B cell (primary cell): ENCODE measurements around the gene TRIO. TPM values are rescaled to one million over a fixed set of nuclear protein-coding genes. Genes with fewer than 3 reads are reported as not detected.

Source experiments
- ATAC-seq: fragments of 200-7000 bp; cut with Tn5 transposase; one replicate; pipeline ENCODE4 v1.10.0; 2021; ENCODE audit warnings: low read depth, mild to moderate bottlenecking, moderate number of reproducible peaks, moderate library complexity
- CTCF ChIA-PET: fragments of 350-600 bp; sonication (Branson Sonifier 250); formaldehyde crosslinking; loops from one replicate; lab custom pipeline; 2021; ENCODE audit warnings: antibody characterized with exemption, inconsistent platforms; lab: Charles Lee
- POLR2A ChIA-PET: fragments of 350-600 bp; sonication (Branson Sonifier 250); formaldehyde crosslinking; loops from one replicate; lab custom pipeline; 2021; ENCODE audit warnings: antibody characterized with exemption; lab: Charles Lee
- DNase-seq: peaks from one replicate; pipeline ENCODE4 v3.0.0; 2013
- H2AFZ ChIP-seq: 2 replicates; pipeline ENCODE4 v1.6.1; 2012; ENCODE audit warnings: mild to moderate bottlenecking, low read depth, low read length; ENCODE audit not compliant: insufficient read depth, poor library complexity, severe bottlenecking
- H3K27ac ChIP-seq, 2 donors: 1 replicate in 1 of 2; 2 replicates in 1 of 2; pipeline ENCODE4 v1.5.1; 2012 to 2013; ENCODE audit warnings: low read length in 2 of 2, mild to moderate bottlenecking in 2 of 2, moderate library complexity in 1 of 2
- H3K27me3 ChIP-seq, 4 experiments: fragments of 200-600 bp in 1 of 4; sonication (generic) in 1 of 4; replicated peaks in 1 of 4; 1 replicate in 2 of 4; 2 replicates in 2 of 4; pipeline versions ENCODE4 v1.6.1 to v1.7.0; 2013 to 2016; ENCODE audit warnings: low read length in 3 of 4, mild to moderate bottlenecking in 2 of 4, mixed read lengths in 1 of 4, moderate library complexity in 1 of 4; ENCODE audit not compliant: insufficient read depth in 4 of 4, control insufficient read depth in 3 of 4; ENCODE audit errors: control extremely low read depth in 1 of 4
- H3K36me3 ChIP-seq, 2 experiments: replicated peaks in 1 of 2; 1 replicate in 1 of 2; 2 replicates in 1 of 2; pipeline versions ENCODE4 v1.6.1 to v1.7.1; 2013; ENCODE audit warnings: low read length in 1 of 2; ENCODE audit not compliant: insufficient read depth in 2 of 2, control insufficient read depth in 1 of 2; ENCODE audit errors: control extremely low read depth in 1 of 2, extremely low read depth in 1 of 2
- H3K4me1 ChIP-seq, 2 donors: fragments of 200-600 bp in 1 of 2; sonication (generic) in 1 of 2; 1 replicate in 1 of 2; 2 replicates in 1 of 2; pipeline versions ENCODE4 v1.5.1 to v1.6.1; 2013 to 2017; ENCODE audit warnings: low read length in 2 of 2; ENCODE audit not compliant: control insufficient read depth in 2 of 2, insufficient read depth in 2 of 2
- H3K4me2 ChIP-seq: replicated peaks from 2 replicates; pipeline ENCODE3; 2012; ENCODE audit warnings: mild to moderate bottlenecking, low read depth, low read length; ENCODE audit not compliant: poor library complexity, severe bottlenecking
- H3K4me3 ChIP-seq, 5 experiments: fragments of 200-600 bp in 1 of 5; sonication (generic) in 1 of 5; 1 replicate in 3 of 5; 2 replicates in 2 of 5; pipeline versions ENCODE4 v1.5.1 to v1.7.0; 2011 to 2016; ENCODE audit warnings: low read length in 4 of 5, mild to moderate bottlenecking in 4 of 5, low read depth in 2 of 5, control low read depth in 1 of 5, moderate library complexity in 1 of 5; ENCODE audit not compliant: insufficient read depth in 1 of 5; ENCODE audit errors: control extremely low read depth in 1 of 5, extremely low read depth in 1 of 5
- H3K79me2 ChIP-seq: fragments of 200-600 bp; sonication (generic); one replicate; pipeline ENCODE4 v1.6.0; 2016; ENCODE audit warnings: low read length; ENCODE audit not compliant: control insufficient read depth, insufficient read depth
- H3K9ac ChIP-seq: fragments of 200-600 bp; sonication (generic); 2 replicates; pipeline ENCODE4 v1.6.1; 2017; ENCODE audit warnings: mild to moderate bottlenecking, low read length, moderate library complexity
- H3K9me3 ChIP-seq, 3 donors: one replicate each; pipeline versions ENCODE4 v1.6.1 to v1.7.1; 2013; ENCODE audit warnings: low read length in 2 of 3; ENCODE audit not compliant: control insufficient read depth in 2 of 3, insufficient read depth in 1 of 3; ENCODE audit errors: control extremely low read depth in 1 of 3
- H4K20me1 ChIP-seq: 2 replicates; pipeline ENCODE4 v1.6.0; 2012; ENCODE audit warnings: mild to moderate bottlenecking, low read length; ENCODE audit not compliant: insufficient read depth, control insufficient read depth, poor library complexity, severe bottlenecking
- H3K27ac Mint-ChIP-seq: one replicate; pipeline ENCODE4 v1.8.0; 2021; ENCODE audit warnings: mixed read lengths
- H3K27me3 Mint-ChIP-seq: one replicate; pipeline ENCODE4 v1.8.0; 2021; ENCODE audit warnings: mixed read lengths
- H3K4me1 Mint-ChIP-seq: one replicate; pipeline ENCODE4 v1.8.0; 2021; ENCODE audit warnings: mixed read lengths
- H3K4me3 Mint-ChIP-seq: one replicate; pipeline ENCODE4 v1.8.0; 2021; ENCODE audit warnings: mixed read lengths
- H3K9me3 Mint-ChIP-seq: one replicate; pipeline ENCODE4 v1.8.0; 2022; ENCODE audit warnings: mixed read lengths; ENCODE audit not compliant: insufficient read depth
- EZH2 ChIP-seq: IDR thresholded peaks from 2 replicates; pipeline ENCODE4 v1.6.1; 2012; ENCODE audit warnings: borderline replicate concordance, low read depth, mild to moderate bottlenecking, moderate library complexity, low read length; ENCODE audit not compliant: insufficient read depth, poor library complexity, severe bottlenecking
- WGBS: methylation state at CpG from one replicate; pipeline ENCODE4 v1.1.5; 2013; ENCODE audit warnings: missing lambda C conversion rate; ENCODE audit not compliant: insufficient coverage; 5-methylcytosine and 5-hydroxymethylcytosine counted together
- intact Hi-C: fragments of 100-400 bp; cut with micrococcal nuclease; formaldehyde crosslinking; loops from one replicate; pipeline ENCODE4 v1.10.0; 2022
- polyA plus RNA-seq: library from polyadenylated mRNA; depleted of rRNA; stranded (reverse); fragments of >200 nt; gene quantifications from 2 replicates; pipeline ENCODE4 v1.2.3, GENCODE V29; 2012
- total RNA-seq, 2 donors: library from RNA; stranded (reverse); fragments of 120-200 nt in 1 of 2; gene quantifications; 1 replicate in 1 of 2; 2 replicates in 1 of 2; pipeline versions ENCODE4 v1.2.3 to v1.2.4, GENCODE V29; 2013 to 2022
- TF ChIP-seq, protein P1 (sequence below): fragments of 200-600 bp; IDR thresholded peaks from one replicate; pipeline ENCODE4 v1.8.0; 2022; ENCODE audit warnings: antibody characterized with exemption, mild to moderate bottlenecking

The TRIO gene
- total and polyA plus RNA-seq, 2 donors (not counting 1 experiment from before 2014, with no cell fraction given): 90.5 to 479 TPM

- ChIA-PET CTCF (interaction anchor here (1.2 kb wide), 1 partner anchor 203 kb away, joined by 6 read pairs; no protein-coding TSS in a partner anchor), POLR2A (no interaction called here)
- Mint-ChIP-seq H3K4me3 (no peak overlapping the region), H3K27ac (no peak overlapping the region), H3K27me3 (no peaks in the 10 kb centered on the region), H3K4me1 (peaks cover 9% of the 10 kb centered on the region), H3K9me3 (no peaks in the 10 kb centered on the region)
- Histone ChIP-seq H3K79me2 (no peaks in the 10 kb centered on the region), H3K27ac (no peak overlapping the region), H3K4me1 (no peaks in the 10 kb centered on the region), H3K4me2 (no peak overlapping the region), H3K36me3 (peaks cover 16 to 21% of the 10 kb centered on the region in 2 experiments), H3K4me3 (no peak overlapping the region), H3K9ac (no peak overlapping the region), H2AFZ (no peak overlapping the region), H4K20me1 (peaks cover 11% of the 10 kb centered on the region), H3K9me3 (no peaks in the 10 kb centered on the region), H3K27me3 (no peaks in the 10 kb centered on the region)
- 94% methylated on average over 14 of the region's 15 CpGs for WGBS
- intact Hi-C loops: no loop called here
- DNase-seq (no peak), ATAC-seq (no peak)
- no peak for TF ChIP-seq EZH2
- TF ChIP-seq, protein P1, sequence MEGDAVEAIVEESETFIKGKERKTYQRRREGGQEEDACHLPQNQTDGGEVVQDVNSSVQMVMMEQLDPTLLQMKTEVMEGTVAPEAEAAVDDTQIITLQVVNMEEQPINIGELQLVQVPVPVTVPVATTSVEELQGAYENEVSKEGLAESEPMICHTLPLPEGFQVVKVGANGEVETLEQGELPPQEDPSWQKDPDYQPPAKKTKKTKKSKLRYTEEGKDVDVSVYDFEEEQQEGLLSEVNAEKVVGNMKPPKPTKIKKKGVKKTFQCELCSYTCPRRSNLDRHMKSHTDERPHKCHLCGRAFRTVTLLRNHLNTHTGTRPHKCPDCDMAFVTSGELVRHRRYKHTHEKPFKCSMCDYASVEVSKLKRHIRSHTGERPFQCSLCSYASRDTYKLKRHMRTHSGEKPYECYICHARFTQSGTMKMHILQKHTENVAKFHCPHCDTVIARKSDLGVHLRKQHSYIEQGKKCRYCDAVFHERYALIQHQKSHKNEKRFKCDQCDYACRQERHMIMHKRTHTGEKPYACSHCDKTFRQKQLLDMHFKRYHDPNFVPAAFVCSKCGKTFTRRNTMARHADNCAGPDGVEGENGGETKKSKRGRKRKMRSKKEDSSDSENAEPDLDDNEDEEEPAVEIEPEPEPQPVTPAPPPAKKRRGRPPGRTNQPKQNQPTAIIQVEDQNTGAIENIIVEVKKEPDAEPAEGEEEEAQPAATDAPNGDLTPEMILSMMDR: no peak
These were observed 302.6 kb downstream of the TRIO start for GRCh38 chr5:14445576-14446290.
